ENCODE measurements around the gene METTL24.

Gene METTL24

DNA sequence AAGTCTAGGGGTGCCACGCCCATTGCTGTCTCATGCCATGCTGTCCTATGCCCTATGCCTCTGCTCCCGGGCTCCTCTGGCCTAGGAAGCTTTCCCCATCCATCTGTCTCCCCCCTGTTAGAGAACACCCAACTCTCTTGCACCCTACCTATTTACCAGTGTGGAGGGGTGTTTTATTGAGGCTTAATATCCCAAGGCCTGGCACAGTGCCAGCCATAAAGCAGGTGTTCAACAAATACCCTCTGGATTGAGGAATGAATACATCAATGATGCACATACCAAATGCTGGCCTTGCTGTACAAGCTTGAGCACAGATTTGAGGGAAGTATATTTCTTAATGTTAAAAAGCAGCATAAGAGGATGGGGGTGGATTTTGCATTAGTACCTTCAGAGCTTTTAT is 38.3 kb downstream of the METTL24 start:
- Histone ChIP-seq H3K27me3 (ENCODE audit: insufficient read depth, poor library complexity, severe bottlenecking) (no peaks in the 10 kb centered on the region), H3K27ac (replicated peaks) (no peak overlapping the region), H3K4me3 (replicated peaks; ENCODE audit: insufficient read depth, low read length) (no peak overlapping the region)
- no peak for DNase-seq (ENCODE audit: low read depth in 1 of 2, low spot score in 1 of 2)
- no peak for TF ChIP-seq GABPA (IDR thresholded peaks at IDR 0.05; ENCODE audit: low read depth)
- no peak for TF ChIP-seq CTCF (IDR thresholded peaks at IDR 0.05; ENCODE audit: insufficient read depth, low read length)
- TF ChIP-seq POLR2AphosphoS5 (IDR thresholded peaks at IDR 0.05; ENCODE audit: low read depth) = no peak
- no peak for TF ChIP-seq REST (IDR thresholded peaks at IDR 0.05; ENCODE audit: insufficient replicate concordance, low read depth)
- TF ChIP-seq SPI1 (IDR thresholded peaks at IDR 0.05; ENCODE audit: borderline replicate concordance, low read depth) = no peak

DNA sequence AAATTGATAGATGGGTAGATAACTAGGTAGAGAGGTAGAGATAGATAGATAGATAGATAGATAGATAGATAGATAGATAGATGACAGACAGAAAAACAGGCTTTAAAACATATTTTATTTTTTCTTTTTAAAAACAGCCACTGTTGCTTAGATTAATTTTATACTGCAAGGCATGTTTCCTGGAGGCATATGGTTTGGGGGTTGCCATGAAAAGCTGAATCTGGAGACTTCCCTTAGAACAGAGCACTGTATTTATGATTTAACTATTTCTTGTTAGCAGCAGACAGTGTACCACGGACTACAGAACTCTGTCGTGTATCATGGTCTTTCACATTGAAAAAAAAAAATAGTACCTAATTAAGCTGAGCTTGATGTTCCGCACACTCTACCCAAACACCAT is 38.8 kb downstream of the METTL24 start:
- Histone ChIP-seq H3K27me3 (ENCODE audit: insufficient read depth, poor library complexity, severe bottlenecking) (no peaks in the 10 kb centered on the region), H3K27ac (replicated peaks) (no peak overlapping the region), H3K4me3 (replicated peaks; ENCODE audit: insufficient read depth, low read length) (no peak overlapping the region)
- TF ChIP-seq CTCF (IDR thresholded peaks at IDR 0.05; ENCODE audit: insufficient read depth, low read length) (no peak), SPI1 (IDR thresholded peaks at IDR 0.05; ENCODE audit: borderline replicate concordance, low read depth) (no peak), POLR2AphosphoS5 (IDR thresholded peaks at IDR 0.05; ENCODE audit: low read depth) (no peak), GABPA (IDR thresholded peaks at IDR 0.05; ENCODE audit: low read depth) (no peak), REST (IDR thresholded peaks at IDR 0.05; ENCODE audit: insufficient replicate concordance, low read depth) (no peak)
- no peak for DNase-seq (ENCODE audit: low read depth in 1 of 2, low spot score in 1 of 2)

GRCh38 chr6:110318971-110319370 is 39.2 kb downstream of the METTL24 start:
- no peak for DNase-seq (ENCODE audit: low read depth in 1 of 2, low spot score in 1 of 2)
- Histone ChIP-seq H3K4me3 (replicated peaks; ENCODE audit: insufficient read depth, low read length) (no peak overlapping the region), H3K27me3 (ENCODE audit: insufficient read depth, poor library complexity, severe bottlenecking) (no peaks in the 10 kb centered on the region), H3K27ac (replicated peaks) (no peak overlapping the region)
- no peak for TF ChIP-seq SPI1 (IDR thresholded peaks at IDR 0.05; ENCODE audit: borderline replicate concordance, low read depth)
- TF ChIP-seq REST (IDR thresholded peaks at IDR 0.05; ENCODE audit: insufficient replicate concordance, low read depth) = no peak

GRCh38 chr6:110317646-110318045 is 40.5 kb downstream of the METTL24 start:
- no peaks in the 10 kb centered on the region for H3K27me3 ChIP-seq (ENCODE audit: insufficient read depth, poor library complexity, severe bottlenecking)
- TF ChIP-seq CTCF (IDR thresholded peaks at IDR 0.05; ENCODE audit: insufficient read depth, low read length) (no peak), GABPA (IDR thresholded peaks at IDR 0.05; ENCODE audit: low read depth) (no peak), POLR2AphosphoS5 (IDR thresholded peaks at IDR 0.05; ENCODE audit: low read depth) (no peak), SPI1 (IDR thresholded peaks at IDR 0.05; ENCODE audit: borderline replicate concordance, low read depth) (no peak), REST (IDR thresholded peaks at IDR 0.05; ENCODE audit: insufficient replicate concordance, low read depth) (no peak)
- no peak overlapping the region for H3K27ac ChIP-seq (replicated peaks)
- no peak for DNase-seq (ENCODE audit: low read depth in 1 of 2, low spot score in 1 of 2)
- no peak overlapping the region for H3K4me3 ChIP-seq (replicated peaks; ENCODE audit: insufficient read depth, low read length)
